GM12892 (cell line): ENCODE measurements around the gene KRTCAP2.
"Not testable (repeated sequence)": the region's sequence is repeated elsewhere in the genome, so short reads cannot be mapped to it uniquely, and the experiment has no call there.

Experiments used
- DNase-seq: peaks from one replicate; pipeline ENCODE4 v3.0.0; 2011; ENCODE audit not compliant: insufficient read length
- FAIRE-seq: peaks from 2 replicates; lab custom pipeline; 2011; peaks lifted over from hg19 to GRCh38; lab: Jason Lieb, UNC
- POLR2A ChIP-seq: IDR thresholded peaks from 2 replicates; pipeline ENCODE4 v1.6.1; 2011; ENCODE audit warnings: low read depth, low read length, control low read depth
- POLR2AphosphoS5 ChIP-seq: IDR thresholded peaks from 2 replicates; pipeline ENCODE4 v1.6.1; 2011; ENCODE audit warnings: low read depth, low read length, control low read depth
- TAF1 ChIP-seq: IDR thresholded peaks from 2 replicates; pipeline ENCODE4 v1.6.1; 2011; ENCODE audit warnings: low read depth, mild to moderate bottlenecking, control low read depth, low read length, borderline replicate concordance

Gene KRTCAP2

DNA sequence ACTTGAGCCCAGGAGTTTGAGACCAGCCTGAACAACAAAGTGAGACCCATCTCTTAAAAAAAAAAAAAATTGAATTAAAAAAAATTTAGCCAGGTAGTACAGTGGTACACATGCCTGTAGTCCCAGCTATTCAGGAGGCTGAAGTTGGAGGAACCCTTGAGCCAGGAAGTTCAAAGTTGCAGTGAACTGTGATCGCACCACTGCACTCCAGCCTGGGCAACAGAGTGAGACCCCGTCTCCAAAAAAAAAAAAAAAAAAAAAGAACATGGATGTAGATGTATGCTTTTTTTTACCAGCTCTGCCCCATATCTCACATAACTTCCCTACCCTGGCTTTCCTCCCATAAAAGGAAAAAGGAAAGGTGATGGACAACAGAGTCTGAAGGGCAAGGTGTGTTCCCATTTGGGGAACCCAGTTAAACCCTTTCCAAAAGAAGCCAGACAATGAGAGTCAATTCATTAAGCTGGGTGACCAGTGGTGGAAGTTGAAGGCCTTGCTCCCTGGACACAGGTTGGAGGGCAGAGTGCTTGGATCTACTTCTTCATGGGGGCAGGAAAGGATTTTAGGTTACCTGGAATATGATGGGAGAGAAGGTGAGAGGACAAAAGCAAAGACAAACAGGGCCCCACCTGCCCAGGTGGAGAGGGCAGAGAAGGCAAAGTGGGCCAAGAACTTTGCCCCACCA lies 2.9 kb downstream of the KRTCAP2 start:
- FAIRE-seq (no peak), DNase-seq (no peak)
- TF ChIP-seq POLR2A: no peak
- no peak for TF ChIP-seq TAF1
- no peak for TF ChIP-seq POLR2AphosphoS5

DNA sequence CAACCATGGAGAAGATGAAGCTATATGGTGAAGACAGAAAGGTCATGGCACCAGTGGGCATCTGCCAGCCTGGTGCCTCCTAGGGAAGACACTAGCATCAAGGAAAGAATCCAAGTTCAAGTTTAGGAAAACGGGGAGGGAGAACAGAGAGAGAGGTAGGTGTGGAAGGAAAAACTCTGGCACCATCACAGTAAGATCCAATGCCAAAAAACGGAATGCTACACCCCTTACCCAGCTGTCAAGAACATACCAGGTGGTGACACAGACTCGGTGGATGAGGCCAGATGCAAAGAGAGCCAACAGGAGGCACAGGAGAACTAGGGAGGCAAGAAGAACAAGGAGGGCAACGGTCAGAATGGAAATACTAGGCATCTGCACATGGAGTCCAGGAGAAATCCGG lies 3.6 kb downstream of the KRTCAP2 start:
- DNase-seq (no peak), FAIRE-seq (no peak)
- no peak for TF ChIP-seq TAF1
- TF ChIP-seq POLR2A: no peak

DNA sequence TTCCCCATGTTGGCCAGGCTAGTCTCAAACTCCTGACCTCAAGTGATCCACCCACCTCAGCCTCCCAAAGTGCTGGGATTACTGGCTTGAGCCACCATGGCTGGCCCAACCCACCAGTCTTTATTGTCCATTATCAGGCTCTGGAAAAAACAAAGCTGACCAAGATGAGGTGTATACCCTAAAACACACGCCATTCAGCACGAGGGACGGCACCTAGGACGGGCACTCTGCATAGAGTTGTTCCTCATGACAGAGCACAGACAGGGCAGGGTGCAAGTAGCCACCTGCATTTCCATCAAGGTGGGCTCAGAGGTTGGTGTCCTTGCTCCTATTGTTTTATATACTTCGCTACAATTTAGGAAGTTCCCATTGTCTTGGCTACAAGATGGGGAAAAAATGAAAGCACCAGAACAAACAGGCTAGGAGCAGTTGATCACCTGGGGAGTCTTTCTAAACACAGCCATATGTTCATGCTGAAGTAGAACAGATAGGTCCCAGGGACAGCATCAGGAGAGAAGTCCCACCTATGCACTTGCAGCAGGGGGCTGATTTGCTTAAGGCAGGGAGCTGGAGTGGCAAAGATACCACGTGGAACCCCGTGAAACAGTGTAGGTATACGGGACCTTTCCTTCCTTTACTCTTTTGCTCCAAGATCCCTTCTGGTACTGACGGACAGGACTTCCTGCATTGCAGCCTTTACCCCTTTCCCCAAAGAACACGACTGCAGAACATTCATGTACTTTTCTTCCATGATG lies 4.5 kb downstream of the KRTCAP2 start:
- TF ChIP-seq POLR2AphosphoS5 (no peak), POLR2A (no peak), TAF1 (no peak)
- no peak for FAIRE-seq
- no peak for DNase-seq

DNA sequence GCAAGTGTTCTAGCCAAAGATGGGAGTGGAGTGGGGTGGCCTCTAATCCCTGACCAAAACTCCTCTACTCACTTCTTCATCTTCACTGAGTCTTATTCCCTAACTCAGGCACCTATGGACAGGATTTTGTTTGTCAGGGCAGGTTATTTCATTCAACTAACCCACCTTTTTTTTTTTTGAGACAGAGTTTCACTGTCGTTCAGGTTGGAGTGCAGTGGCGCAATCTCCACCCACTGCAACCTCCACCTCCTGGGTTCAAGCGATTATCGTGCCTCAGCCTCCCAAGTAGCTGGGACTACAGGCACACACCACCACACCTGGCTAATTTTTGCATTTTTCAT lies 5.0 kb downstream of the KRTCAP2 start:
- DNase-seq, FAIRE-seq: not testable (repeated sequence)

DNA sequence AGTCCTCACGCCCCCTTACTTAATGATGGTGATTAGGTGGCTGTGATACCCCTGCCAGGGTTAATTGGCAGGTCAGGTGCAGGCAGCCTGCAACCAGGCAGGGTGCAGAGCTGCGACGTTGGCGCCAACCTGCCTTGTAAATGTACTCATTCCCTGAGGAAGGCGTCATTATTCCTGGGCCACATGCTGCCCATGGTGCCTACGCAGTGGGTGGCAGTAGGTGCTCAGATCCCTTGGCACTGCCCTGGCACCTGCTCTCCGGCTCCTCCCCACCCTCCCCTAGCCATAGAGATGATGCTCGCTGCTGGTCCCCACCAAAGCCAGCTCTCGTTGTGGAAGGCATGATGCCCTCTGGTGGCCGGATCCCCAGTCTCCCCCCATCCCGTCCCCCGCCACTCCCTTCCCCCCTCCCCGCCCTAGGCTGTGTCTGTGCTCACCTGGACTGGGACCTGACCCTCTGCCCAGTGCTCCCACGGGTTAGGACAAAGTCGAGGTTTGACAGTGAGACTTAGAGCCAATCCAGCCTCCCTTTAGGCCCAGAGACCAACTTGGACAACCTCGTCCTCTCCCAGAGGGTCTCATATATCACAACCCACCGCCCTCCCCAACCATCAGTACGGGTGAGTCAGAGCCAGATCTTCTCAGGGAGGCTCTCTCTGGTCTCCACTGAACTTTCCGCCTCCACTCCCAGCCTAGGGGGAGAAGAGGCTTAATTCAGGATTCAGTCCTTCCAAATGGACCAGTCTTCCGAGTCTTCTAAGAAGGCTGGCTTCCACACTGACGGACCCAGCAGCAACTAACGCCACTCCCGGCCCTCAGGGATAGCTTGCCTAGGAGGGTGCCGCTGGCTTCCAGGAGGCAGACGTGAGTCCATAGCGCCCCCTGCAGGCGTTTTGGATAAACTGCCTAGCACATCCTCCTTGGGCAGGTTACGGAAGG lies 5.7 kb downstream of the KRTCAP2 start:
- FAIRE-seq: peak; percentile 91
- TF ChIP-seq POLR2A: no peak
- no peak for TF ChIP-seq POLR2AphosphoS5
- no peak for TF ChIP-seq TAF1
- DNase-seq: no peak

DNA sequence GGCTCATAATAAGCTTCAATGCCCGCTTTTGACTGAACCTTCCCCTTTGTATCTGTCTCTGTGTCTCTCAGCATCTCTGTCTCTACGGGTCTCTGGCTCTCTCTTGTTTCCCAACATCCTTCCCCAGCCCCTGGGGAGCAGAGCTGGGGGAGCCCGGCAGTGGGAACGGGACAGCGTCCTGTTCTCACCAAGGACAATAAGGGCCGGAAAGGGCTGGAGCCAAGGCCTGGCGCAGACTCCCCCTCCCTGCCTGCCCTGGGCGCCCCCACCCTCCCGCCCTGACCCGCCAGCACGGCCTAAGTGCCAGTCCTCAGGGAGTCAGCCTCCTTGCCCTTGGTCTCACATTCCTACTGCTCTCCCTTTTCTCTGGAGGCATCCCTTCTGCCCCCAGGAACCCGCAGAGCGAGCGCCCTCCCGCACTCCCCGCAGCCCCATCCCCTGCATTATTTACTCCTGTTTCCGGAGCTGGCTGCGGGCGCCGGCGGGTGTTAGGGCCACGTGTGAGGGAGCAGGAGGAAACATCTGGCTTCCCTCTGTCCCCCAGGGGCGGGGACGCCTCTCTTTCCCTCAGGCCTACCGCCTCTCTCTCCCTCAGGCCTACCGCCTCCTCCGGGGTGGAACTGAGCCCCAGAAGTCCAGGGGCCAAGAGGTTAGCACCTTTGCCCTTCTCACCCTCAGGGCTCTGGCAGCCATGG lies 6.5 kb downstream of the KRTCAP2 start:
- TF ChIP-seq POLR2AphosphoS5 (no peak), POLR2A (no peak), TAF1 (no peak)
- DNase-seq (no peak), FAIRE-seq (no peak)

DNA sequence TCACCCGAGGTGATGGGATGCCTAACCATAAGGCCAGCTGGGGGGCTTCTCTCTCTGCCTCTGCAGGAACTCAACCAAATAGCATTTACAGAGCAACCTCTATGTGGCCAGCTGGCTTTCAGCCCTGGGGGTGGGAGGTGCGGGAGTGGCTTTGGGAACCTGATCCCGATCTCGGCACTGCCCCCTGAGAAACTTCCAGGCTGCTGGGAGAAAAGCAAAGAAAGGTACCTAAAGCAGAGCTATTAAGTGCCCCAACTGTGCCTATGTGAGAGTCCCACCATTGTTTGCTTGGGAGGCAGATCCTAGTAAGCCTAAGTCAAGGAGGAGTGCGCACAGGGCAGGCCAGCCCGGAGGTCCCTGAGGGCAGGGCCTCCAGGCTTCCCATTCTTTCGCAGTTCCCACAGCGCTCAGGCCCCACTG lies 7.0 kb downstream of the KRTCAP2 start:
- DNase-seq (no peak), FAIRE-seq (no peak)
- TF ChIP-seq TAF1 (no peak), POLR2A (no peak), POLR2AphosphoS5 (no peak)

DNA sequence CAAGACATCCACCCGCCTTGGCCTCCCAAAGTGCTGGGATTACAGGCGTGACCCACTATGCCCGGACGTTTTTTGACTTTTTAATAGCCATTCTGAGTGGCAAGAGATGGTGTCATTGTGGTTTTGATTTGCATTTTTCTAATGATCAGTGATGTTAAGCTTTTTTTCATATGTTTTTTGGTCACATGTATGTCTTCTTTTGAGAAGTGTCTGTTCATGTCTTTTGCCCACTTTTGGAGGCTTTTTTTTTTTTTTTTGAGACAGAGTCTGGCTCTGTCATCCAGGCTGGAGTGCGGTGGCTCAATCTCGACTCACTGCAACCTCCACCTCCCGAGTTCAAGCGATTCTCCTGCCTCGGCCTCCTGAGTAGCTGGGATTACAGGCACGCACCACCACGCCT lies 8.5 kb downstream of the KRTCAP2 start:
- DNase-seq, FAIRE-seq: not testable (repeated sequence)

DNA sequence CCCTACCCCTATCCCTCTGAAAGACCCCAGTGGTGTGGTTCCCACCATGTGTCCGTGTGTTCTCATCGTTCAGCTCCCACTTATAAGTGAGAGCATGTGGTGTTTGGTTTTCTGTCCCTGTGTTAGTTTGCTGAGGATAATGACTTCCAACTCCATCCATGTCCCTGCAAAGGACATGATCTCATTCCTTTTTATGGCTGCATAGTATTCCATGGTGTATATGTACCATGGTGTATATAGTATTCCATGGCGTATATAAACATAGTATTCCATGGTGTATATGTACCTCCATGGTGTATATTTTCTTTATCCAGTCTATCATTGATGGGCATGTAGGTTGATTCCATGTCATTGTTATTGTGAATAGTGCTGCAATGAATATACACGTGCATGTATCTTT lies 9.3 kb downstream of the KRTCAP2 start:
- not testable (repeated sequence) for FAIRE-seq, DNase-seq

DNA sequence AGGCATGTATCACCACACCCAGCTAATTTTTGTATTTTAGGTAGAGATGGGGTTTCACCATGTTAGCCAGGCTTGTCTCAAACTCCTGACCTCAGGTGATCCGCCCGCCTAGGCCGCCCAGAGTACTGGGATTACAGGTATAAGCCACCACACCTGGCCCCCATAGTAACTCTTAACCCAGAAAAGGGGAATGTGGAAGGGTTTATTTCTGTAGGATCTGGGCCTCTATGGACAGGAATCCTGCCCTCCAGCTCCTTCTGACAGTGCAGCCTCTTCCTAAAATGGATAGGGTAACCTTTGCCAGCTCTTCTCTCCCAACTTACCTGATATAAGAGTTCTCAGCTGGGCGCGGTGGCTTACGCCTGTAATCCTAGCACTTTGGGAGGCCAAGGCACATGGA lies 10.5 kb downstream of the KRTCAP2 start:
- not testable (repeated sequence) for FAIRE-seq, DNase-seq

DNA sequence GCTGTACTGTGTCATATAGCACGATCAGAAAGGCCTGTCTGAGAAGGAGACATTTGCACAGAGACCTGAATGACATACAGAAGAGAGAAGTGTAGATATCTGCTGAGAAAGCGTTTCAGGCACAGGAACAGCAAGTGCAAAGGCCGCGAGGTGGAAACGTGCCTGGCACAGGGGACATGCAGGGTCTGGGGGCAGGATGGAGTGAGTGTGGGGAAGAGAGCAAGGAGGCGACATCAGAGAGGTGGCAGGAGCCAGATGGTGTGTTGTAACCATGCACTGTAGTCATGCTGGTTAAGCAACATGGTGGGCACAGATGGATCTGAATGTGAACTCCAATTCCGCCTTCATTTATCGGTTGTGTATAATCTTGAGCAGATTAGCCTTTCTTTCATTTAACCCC lies 13.0 kb downstream of the KRTCAP2 start:
- TF ChIP-seq POLR2A: no peak
- TF ChIP-seq TAF1: no peak
- TF ChIP-seq POLR2AphosphoS5: no peak
- no peak for DNase-seq
- FAIRE-seq: no peak

DNA sequence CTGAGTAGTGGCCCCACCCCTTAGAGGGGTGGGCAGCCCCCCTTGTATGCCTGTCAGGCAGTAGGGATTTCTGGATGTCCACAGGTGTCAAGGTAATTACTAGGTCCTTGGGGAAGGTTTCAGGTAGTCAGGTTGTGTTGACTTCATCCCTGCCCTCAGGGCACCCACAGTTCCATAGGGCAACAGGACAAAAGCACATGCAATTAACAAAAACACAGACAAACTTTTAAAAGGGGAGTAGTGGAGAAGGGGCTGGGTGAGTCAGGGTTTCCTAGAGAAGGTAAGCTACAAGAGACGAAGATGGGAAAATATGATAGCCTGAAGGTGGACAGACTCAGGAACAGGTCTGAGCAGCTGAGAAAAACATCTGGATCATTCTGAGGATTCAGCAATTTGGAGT lies 14.1 kb downstream of the KRTCAP2 start:
- FAIRE-seq: no peak
- TF ChIP-seq TAF1 (no peak), POLR2A (no peak), POLR2AphosphoS5 (no peak)

DNA sequence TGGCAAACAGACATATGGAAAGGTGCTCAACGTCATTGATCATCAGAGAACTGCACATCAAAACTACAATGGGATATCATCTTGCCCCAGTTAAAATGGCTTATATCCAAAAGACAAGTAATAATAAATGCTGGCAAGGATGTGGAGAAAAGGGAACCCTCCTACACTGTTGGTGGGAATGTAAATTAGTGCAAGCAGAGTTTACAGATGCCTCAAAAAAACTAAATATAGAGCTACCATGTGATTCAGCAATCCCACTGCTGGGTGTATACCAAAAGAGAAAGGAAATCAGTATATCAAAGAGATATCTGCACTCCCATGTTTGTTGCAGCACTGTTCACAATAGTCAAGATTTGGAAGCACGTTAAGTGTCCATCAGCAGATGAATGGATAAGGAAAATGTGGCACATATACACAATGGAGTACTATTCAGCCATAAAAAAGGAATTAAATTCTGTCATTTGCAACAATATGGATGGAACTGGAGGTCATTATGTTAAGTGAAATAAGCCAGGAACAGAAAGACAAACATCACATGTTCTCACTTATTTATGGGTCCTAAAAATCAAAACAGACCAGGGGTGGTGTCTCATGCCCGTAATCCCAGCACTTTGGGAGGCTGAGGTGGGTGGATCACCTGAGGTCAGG lies 17.0 kb downstream of the KRTCAP2 start:
- not testable (repeated sequence) for DNase-seq, FAIRE-seq

More for the DNA sequence above, 14.1 kb downstream of the KRTCAP2 start:
- no peak for DNase-seq
